Measurements from ENCODE around the gene SPIB.

Gene SPIB

DNA sequence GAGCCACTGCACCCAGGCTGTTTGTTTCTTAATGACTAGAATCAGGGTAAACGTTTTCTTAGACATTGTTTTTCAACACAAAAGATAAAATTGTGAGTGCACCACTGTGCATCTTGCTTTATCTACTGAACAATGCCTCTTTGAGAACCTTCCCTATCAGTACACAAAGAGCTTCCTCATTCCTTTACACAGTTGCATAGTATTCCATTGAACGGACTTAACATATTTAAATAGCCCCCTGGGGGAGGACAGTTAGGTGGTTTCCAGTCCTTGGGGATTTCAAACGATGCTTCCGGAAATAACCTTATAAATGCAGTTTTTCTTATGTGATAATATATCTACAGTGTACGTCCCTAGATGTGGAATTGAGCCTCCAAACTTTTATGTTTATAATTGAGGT is 26.0 kb upstream of the SPIB start:
- DNase-seq = no peak

DNA sequence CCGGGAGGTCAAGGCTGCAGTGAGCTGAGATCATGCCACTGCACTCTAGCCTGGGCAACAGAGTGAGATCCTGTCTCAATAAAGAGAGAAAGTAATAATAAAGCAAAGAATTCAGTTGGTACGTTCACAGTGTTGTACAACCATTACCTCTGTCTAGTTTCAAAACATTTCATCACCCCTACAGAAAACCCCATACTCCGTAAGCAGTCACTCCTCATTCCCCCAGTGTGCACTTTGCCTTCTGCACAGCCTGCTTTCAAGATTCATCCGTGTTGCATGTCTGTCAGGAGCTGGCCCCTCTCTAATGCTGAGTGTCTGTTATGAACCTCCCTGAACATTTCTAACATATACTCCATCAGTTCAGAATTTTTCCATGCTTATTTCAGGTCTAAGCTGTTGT is 25.1 kb upstream of the SPIB start:
- no peak for DNase-seq

DNA sequence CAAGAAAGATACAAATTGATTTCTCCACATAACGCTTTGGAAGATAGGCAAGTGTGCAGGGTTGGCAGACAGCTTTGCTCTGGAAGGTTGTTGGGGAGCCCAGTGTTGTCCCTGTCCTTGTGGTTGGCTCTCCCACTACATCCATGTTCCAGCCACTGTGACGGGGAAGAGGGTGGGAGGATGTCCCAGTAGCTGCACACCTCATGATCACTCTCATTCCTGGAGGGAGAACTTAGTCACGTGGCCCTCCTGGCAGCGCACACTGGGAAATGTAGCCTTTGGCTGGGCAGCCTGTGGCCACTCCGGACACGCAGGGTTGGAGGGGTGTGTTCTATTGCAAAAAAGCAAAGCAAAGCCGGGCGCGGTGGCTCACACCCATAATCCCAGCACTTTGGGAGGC is 24.7 kb upstream of the SPIB start:
- no peak for DNase-seq

DNA sequence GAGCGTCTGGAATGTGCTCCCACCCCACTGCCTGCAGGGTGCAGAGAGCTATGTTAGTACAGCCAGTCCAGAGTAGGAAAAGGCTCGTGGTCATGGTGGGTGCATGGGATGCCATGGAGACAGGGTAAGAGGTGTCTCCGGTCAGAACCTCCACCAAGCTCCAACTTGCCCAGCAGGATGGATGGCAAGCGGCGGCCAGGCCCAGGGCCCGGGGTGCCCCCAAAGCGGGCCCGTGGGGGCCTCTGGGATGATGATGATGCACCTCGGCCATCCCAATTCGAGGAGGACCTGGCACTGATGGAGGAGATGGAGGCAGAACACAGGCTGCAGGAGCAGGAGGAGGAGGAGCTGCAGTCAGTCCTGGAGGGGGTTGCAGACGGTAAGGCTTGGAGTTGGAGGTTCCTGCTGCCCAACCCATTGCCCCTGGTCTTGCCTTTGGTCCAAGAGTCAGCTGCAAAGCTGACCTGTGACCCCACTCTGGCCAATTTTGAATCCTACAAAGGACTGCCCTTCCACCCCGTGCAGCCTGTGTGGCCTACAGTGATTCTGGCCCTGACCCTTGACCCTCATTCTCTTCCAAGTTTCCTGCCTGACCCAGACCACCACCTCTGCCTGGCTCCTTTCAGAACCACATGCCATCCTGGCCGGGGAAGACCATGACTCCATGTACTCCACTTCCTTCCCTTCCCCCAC is 19.9 kb upstream of the SPIB start:
- no peak for DNase-seq

DNA sequence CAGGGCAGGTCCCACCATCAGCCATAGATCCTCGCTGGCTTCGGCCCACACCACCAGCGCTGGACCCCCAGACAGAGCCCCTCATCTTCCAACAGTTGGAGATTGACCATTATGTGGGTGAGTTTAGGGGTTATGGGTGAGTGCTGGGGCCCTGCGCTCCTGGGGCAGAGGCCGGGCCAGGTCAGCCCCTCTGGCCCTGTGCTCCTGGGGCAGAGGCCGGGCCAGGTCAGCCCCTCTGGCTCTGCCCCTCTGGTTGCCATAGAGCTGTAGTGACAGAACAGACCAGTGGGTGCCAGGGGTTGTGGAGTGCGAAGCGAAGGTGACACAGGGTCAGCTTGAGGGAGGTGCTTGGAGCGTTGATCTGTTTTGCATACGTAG is 19.4 kb upstream of the SPIB start:
- DNase-seq = no peak

DNA sequence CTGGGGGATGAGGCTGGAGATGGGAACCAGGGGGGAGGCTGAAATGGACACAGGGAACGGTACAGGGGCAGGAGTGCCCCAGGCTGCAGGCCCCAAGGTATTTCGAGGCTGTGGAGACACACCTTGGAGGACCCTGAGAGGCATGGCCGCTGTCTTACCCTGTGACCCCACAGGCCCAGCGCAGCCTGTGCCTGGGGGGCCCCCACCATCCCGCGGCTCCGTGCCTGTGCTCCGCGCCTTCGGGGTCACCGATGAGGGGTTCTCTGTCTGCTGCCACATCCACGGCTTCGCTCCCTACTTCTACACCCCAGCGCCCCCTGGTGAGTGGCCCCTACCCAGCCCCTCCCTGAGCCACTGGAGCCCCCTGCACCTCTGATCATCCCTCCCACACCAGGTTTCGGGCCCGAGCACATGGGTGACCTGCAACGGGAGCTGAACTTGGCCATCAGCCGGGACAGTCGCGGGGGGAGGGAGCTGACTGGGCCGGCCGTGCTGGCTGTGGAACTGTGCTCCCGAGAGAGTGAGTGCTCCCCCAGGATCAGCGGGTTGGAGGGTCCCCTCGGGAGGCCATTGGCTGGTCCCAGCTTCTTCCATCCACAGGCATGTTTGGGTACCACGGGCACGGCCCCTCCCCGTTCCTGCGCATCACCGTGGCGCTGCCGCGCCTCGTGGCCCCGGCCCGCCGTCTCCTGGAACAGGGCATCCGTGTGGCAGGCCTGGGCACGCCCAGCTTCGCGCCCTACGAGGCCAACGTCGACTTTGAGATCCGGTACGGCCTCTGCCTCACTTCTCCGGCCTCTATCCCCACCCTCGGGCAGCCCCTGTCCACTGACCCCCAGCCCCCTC is 16.9 kb upstream of the SPIB start:
- no peak for DNase-seq

DNA sequence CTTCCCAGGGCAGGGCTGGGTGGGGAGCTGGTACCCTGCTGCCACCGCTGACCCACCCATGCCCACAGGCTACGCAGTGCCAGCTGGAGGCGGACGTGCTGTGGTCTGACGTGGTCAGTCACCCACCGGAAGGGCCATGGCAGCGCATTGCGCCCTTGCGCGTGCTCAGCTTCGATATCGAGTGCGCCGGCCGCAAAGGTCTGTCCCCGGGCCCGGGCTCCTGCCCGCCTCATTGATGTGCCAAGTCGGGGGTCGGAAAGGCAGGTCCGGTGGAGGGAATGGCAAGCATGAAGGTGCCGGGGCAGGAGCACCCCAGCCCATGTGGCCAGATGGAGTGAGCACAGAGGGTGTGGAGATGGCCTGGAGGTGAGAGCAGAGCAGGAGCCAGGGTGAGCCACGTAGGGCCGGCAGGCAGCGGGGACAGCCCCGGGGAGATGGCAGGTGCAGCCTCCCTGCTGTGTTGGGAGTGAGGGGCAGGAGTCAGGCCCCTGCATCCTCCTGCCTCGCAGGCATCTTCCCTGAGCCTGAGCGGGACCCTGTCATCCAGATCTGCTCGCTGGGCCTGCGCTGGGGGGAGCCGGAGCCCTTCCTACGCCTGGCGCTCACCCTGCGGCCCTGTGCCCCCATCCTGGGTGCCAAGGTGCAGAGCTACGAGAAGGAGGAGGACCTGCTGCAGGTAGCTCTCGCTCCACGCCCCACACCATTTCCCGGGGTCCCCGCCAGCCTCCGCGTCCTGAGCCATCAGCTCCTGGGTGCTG is 16.0 kb upstream of the SPIB start:
- no peak for DNase-seq

DNA sequence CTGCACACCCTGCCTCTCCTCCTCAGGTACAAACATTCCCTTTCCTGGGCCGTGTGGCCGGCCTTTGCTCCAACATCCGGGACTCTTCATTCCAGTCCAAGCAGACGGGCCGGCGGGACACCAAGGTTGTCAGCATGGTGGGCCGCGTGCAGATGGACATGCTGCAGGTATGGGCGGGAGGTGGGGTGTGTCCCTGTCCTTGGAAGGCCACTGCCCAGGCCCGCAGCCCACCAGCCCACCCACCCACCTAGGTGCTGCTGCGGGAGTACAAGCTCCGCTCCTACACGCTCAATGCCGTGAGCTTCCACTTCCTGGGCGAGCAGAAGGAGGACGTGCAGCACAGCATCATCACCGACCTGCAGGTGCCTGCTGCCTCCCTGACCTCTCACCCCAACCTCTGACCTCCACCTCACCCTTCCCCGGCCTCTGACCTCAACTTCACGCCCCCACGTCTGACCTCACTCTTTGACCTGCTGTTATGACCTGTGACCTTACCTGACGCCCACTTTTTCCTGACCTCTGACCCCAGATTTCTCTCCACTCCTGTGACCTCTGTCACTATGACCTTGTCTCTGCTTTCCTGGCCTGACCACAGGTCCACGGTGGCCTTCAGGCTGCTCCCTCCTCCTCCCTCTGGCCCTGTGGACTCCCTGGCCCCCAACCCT is 12.4 kb upstream of the SPIB start:
- DNase-seq = no peak

DNA sequence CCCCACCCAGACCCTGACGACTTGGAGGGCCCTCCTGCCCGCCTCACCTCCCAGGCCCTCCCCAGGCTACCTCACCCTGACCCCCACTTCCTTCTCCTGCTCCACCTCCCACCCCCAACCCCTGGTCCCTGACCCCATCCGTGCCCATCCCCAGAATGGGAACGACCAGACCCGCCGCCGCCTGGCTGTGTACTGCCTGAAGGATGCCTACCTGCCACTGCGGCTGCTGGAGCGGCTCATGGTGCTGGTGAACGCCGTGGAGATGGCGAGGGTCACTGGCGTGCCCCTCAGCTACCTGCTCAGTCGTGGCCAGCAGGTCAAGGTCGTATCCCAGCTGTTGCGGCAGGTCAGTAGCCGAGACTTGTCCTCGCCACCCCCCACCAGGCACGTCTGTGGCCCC is 11.9 kb upstream of the SPIB start:
- DNase-seq = no peak

DNA sequence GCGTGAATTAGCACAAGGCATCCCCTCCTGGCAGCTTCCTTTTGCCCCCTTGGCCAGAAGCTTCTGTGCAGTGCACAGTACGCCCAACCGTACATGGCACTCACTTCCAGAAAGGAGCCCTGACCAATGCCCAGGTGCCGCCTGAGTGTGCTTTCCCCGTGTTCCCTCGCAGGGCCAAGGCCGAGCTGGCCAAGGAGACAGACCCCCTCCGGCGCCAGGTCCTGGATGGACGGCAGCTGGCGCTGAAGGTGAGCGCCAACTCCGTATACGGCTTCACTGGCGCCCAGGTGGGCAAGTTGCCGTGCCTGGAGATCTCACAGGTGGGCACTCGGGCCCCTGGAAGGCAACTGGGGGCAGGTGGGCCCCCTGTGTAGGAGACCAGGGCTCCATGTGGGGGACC is 9.4 kb upstream of the SPIB start:
- DNase-seq = no peak

DNA sequence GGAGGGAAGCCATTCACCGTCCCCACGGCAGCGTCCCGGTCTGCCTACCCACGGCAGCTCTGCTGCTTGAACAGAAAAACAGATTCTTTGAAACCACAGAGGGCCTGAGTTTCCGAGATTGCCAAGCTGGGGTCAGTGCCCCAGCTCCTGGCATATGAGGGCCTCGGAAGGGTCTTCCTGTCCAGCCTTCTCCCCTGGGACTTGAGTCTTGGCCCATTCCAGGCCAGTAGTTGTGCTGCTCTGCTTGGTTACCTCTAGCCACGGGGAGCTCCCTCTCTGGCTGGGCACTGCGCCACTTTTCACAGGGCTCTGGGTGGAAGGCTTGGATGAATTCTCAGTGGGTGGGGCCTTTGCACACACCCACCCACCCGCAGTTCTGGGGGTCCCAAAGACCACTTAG is 8.6 kb upstream of the SPIB start:
- no peak for DNase-seq

DNA sequence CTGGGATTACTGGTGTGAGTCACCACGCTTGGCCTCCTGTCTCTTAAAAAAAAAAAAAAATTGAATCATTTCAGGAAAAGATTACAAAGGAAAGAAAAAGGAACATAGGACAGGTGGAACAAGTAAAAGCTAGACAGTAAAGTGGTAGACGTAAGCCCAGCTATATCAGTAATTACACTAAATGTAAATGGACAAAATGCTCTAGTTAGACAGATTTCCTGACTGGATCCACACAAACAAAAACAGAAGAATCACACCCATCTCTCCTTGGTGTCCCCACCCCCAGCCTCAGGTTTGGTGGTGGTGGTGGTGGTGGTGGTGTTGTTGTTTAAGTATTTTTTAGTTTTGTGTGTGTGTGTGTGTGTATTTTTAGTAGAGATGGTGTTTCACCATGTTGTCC is 6.3 kb upstream of the SPIB start:
- no peak for DNase-seq

DNA sequence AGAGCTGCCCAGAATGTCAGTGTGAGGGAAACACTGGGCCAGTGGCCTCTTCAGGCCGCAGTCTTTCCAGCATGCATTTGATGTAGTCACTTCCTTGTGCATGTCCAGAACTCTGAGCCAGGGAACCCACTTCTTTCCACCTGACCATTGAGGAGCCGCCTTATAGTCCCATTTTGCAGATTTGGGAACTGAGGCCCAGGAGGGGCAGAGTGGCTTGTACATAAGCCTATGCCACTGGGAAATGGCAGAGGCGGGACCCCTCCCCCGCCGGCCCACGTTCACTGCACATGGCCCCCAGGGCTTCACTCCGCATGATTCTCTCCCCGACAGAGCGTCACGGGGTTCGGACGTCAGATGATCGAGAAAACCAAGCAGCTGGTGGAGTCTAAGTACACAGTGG is 5.6 kb upstream of the SPIB start:
- DNase-seq = no peak

DNA sequence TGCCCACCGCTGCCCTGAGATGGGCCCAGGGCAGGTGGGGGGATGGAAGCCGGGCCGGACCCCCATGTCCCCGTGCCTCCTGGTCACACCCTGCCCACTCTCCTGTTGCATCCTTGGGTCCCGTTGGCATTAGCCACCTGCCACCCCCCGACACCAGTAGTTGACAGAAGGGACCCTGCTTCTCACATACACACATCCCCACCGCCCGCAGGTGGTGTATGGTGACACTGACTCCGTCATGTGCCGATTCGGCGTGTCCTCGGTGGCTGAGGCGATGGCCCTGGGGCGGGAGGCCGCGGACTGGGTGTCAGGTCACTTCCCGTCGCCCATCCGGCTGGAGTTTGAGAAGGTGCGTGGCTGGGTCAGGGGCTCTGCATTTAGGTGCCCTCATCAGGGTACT is 5.2 kb upstream of the SPIB start:
- no peak for DNase-seq

DNA sequence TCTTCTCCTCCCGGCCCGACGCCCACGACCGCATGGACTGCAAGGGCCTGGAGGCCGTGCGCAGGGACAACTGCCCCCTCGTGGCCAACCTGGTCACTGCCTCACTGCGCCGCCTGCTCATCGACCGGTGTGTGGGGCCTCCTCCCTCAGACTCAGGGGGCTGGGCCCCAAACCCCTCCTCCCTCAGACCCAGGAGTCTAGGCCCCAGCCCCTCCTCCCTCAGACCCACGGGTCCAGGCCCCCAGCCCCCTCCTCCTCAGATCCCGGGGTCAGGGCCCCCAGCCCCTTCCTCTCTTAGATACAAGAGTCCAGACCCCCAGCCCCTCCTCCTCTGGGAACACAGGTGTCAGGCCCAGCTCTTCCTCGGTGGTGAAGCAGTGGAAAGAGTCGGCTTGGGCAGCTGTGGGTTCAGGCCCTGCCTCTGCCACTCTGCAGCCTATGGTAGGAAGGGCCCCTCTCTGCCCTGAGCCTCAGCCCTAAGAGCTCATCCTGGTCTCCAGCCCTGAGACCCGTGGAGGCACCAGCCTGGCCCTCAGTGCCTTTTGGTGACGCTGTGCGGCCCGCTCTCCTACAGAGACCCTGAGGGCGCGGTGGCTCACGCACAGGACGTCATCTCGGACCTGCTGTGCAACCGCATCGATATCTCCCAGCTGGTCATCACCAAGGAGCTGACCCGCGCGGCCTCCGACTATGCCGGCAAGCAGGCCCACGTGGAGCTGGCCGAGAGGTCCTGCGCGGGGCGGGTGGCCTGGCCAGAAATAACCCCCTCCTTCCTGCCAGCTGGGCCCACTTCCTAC is 3.7 kb upstream of the SPIB start:
- no peak for DNase-seq

DNA sequence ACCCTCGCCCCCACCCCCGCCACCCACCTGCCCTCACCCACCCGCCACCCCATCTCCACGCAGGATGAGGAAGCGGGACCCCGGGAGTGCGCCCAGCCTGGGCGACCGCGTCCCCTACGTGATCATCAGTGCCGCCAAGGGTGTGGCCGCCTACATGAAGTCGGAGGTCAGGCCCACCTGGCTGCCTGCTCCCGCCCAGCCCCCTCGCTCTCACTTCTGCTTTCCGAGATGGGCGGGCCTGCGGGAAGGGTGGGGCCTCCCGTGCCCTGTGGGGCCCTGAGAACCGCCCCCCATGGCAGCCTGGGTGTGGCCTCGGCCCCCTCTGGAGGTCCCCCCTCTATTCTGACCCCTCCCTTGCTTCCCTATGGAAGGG is 3.1 kb upstream of the SPIB start:
- no peak for DNase-seq

DNA sequence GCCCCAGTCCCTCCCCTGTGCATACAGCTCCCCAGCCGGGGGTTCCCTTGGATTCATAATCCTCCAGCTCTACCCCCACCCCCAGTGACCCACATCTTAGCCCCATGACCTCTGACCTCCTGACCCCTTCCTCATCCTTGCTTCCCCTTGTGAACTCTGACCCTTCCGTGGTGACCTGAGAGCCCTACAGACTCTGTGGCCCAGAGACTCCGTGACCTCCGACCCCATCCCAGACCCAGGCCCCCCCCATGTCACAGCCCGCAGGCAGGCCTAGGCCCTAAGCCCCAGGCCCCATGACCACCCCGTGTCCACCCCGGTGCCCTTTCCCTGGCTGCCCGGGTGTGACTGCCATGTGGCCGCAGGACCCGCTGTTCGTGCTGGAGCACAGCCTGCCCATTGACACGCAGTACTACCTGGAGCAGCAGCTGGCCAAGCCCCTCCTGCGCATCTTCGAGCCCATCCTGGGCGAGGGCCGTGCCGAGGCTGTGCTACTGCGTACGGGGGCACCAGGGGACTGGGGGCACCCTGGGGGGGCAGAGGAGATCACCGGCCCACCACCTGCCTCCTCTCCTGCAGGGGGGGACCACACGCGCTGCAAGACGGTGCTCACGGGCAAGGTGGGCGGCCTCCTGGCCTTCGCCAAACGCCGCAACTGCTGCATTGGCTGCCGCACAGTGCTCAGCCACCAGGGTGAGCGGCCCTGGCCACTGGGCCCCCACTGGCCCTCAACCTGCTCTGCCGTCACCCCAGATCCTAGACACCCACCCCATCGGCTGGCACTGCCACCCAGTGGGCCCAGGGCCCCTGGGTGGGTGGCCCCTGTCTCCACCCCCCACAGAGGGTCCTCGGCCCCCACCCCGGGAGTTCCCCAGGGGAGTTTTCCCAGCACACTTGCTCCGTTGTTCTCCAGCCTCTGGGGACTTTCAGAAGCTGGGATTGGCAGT is 2.4 kb upstream of the SPIB start:
- no peak for DNase-seq

DNA sequence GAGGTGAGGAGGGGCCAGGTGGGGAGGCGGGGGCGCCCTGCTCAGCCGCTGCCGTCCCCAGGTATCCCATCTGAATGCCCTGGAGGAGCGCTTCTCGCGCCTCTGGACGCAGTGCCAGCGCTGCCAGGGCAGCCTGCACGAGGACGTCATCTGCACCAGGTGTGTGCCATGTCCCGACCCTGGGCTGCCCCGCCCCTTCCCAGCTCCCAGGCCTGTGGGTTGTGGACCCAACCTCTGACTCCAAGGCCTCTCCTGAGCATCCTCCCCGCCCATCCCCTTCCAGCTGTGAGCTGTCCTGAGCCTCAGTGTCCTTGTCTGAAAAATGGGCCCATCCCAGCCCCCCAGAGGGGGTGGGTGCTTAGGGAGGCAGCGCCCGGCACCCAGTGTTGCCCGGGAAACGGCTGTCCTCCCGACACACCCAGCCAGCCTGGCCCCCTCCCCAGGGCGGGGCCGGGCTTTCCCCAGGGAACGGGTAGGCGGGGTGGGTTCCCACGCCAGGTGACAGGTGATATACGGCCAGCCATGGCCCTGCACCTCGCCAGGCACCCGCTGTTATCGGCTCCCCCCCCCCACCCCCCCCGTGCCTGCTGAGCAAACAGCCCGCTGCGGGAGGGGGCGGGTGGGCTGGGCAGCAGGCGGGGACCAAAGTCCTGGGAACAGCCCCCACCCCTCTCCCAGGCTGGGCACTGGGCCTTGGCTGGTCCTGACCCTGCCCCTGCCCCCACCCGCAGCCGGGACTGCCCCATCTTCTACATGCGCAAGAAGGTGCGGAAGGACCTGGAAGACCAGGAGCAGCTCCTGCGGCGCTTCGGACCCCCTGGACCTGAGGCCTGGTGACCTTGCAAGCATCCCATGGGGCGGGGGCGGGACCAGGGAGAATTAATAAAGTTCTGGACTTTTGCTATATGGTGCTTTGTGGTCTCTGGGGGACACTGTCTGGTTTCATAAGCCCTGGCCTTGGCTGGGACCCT is 1.3 kb upstream of the SPIB start:
- DNase-seq = no peak

DNA sequence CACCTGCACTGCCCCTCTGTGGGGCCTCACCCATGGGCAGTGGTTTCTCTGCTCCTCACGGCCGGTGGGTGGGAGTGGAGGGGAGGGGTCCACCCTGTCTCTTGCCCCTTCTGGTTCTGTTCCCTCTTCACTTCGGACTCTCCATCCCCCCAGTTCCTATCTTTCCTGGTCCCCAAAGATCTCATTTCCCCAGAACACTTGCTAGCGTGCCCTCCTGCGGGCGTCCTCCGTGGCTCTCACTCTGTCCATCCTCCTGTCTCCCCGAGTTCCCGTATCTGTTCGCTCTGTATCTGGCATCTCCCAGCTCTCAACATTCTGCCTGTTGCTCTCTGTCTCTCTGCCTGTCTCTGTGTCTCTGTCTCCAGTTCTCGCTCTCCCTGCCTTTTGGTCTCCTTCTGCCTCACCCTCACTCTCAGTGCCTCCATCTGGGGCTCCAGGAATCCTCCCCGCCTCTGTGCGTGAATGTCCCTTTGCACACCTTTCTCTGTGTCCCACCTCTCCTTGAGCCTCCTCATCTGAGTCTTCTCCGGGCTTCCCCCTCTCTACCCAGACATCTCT is 363 bp downstream of the SPIB start:
- DNase-seq = no peak

DNA sequence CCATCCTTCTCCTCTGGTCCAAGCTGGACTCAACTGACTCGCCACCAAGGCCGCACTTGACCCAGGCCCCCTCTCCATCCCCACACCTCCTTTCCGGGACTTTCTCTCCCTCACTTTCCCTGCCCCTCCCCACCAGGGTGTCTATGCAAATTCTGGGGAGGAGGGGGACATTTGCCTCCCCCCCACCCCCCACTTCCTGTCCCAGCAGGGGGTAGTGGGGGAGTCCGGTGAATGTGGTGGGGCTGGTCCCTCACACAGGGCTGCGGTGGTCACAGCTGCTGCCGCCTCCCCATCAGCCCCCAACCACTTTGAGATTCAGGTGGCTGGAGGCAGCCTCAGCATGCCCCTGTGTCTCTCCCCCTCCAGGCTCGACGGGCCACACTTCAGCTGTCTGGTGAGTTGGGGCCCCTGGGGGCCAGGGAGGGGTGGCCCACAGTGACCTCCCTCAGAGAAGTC is 870 bp downstream of the SPIB start:
- no peak for DNase-seq

All from NCI-H748 treated with DMSO at 0.1 percent for 48 hours (cell line).